BLaER1 treated with 17β-estradiol and CSF1 and Interleukin-3, amounts not matched to agents 10 nM and 100 nM (cell line): ENCODE data around the gene FUS.
A peak's percentile ranks its signal among the peaks of the same experiment; 100 is the strongest.
"Not testable (repeated sequence)": the region's sequence is repeated elsewhere in the genome, so short reads cannot be mapped to it uniquely, and the experiment has no call there.

Experiments
- H3K27ac ChIP-seq, 11 experiments: shearing (Covaris generic); formaldehyde crosslinking; 2 replicates each; pipeline ENCODE4 v1.8.1; 2022
- H3K27me3 ChIP-seq, 11 experiments: shearing (Covaris generic); formaldehyde crosslinking; 2 replicates each; pipeline ENCODE4 v1.8.1; 2022
- H3K36me3 ChIP-seq, 11 experiments: shearing (Covaris generic); formaldehyde crosslinking; 2 replicates each; pipeline ENCODE4 v1.8.1; 2022
- H3K4me1 ChIP-seq, 10 experiments: shearing (Covaris generic); formaldehyde crosslinking; 2 replicates each; pipeline ENCODE4 v1.8.1; 2022
- H3K4me2 ChIP-seq, 11 experiments: shearing (Covaris generic); formaldehyde crosslinking; 2 replicates each; pipeline ENCODE4 v1.8.1; 2022
- H3K4me3 ChIP-seq, 10 experiments: shearing (Covaris generic); formaldehyde crosslinking; 2 replicates each; pipeline ENCODE4 v1.8.1; 2022
- H3K9ac ChIP-seq, 11 experiments: shearing (Covaris generic); formaldehyde crosslinking; 2 replicates each; pipeline ENCODE4 v1.8.1; 2022
- H3K9me3 ChIP-seq, 11 experiments: shearing (Covaris generic); formaldehyde crosslinking; replicated peaks in 1 of 11; 2 replicates each; pipeline ENCODE4 v1.8.1; 2022
- H4K20me1 ChIP-seq, 11 experiments: shearing (Covaris generic); formaldehyde crosslinking; 2 replicates each; pipeline ENCODE4 v1.8.1; 2022
- Cebpa-rat ChIP-seq, 11 experiments: shearing (Covaris generic); IDR thresholded peaks; 2 replicates each; pipeline ENCODE4 v1.8.1; 2022

FUS gene

GRCh38 chr16:31134625-31135534 is 45.1 kb upstream of the FUS start:
- H4K20me1 ChIP-seq, result no peaks in the 10 kb centered on the region; a peak in 1 of 22 replicates
- peak overlapping the region in 9 of 11 experiments; percentile 12 to 60 (median 40); a peak in 12 of 22 replicates for H3K27ac ChIP-seq
- H3K27me3 ChIP-seq, result no peaks in the 10 kb centered on the region
- no peak overlapping the region for H3K4me3 ChIP-seq
- H3K36me3 ChIP-seq, result peaks cover 20 to 36% (median 28%) of the 10 kb centered on the region in 11 experiments
- peak in 2 of 11 experiments; percentile 9 to 31; a peak in 2 of 22 replicates for TF ChIP-seq Cebpa-rat (IDR thresholded peaks at IDR 0.05)
- peak overlapping the region; percentile 32 to 75 (median 58); a peak in 21 of 22 replicates for H3K4me2 ChIP-seq
- peak overlapping the region in 6 of 11 experiments; percentile 9 to 47 (median 28); a peak in 6 of 22 replicates for H3K9ac ChIP-seq
- H3K9me3 ChIP-seq, result no peaks in the 10 kb centered on the region
- H3K4me1 ChIP-seq, result peaks cover 27 to 54% (median 43%) of the 10 kb centered on the region in 10 experiments

- H3K9ac ChIP-seq, result peak within 1 kb of the TSS in 3 of 11 experiments; percentile 25 to 47 (median 44); a peak in 4 of 22 replicates
- peak within 1 kb of the TSS in 9 of 11 experiments; percentile 12 to 60 (median 40); a peak in 9 of 22 replicates for H3K27ac ChIP-seq
- H3K36me3 ChIP-seq, result peaks cover 14 to 28% (median 22%) of the 10 kb centered on the region in 11 experiments
- no peaks in the 10 kb centered on the region for H3K9me3 ChIP-seq
- no peak for TF ChIP-seq Cebpa-rat (IDR thresholded peaks at IDR 0.05)
- H4K20me1 ChIP-seq, result no peaks in the 10 kb centered on the region; a peak in 1 of 22 replicates
- H3K27me3 ChIP-seq, result no peaks in the 10 kb centered on the region
- H3K4me1 ChIP-seq, result peaks cover 31 to 54% (median 43%) of the 10 kb centered on the region in 10 experiments
- H3K4me2 ChIP-seq, result peak within 1 kb of the TSS; percentile 32 to 75 (median 58); a peak in 19 of 22 replicates
- no peak within 1 kb of the TSS for H3K4me3 ChIP-seq
Measured at GRCh38 chr16:31135535-31136286, 44.2 kb upstream of the FUS start, which contains the start of gene PRSS8. Gene PRSS8, minus strand, starts transcription at chr16:31135727. Its CDS starts 229 bp downstream, at chr16:31135498.

GRCh38 chr16:31136287-31136662 is 43.7 kb upstream of the FUS start:
- Histone ChIP-seq H3K4me3 (no peak overlapping the region), H3K27me3 (no peaks in the 10 kb centered on the region), H3K27ac (no peak overlapping the region), H3K9ac (no peak overlapping the region), H3K4me2 (no peak overlapping the region), H3K9me3 (no peaks in the 10 kb centered on the region), H4K20me1 (no peaks in the 10 kb centered on the region; a peak in 1 of 22 replicates), H3K4me1 (peaks cover 36 to 57% (median 47%) of the 10 kb centered on the region in 10 experiments), H3K36me3 (peaks cover 8 to 22% (median 17%) of the 10 kb centered on the region in 11 experiments)
- TF ChIP-seq Cebpa-rat (IDR thresholded peaks at IDR 0.05), result no peak

GRCh38 chr16:31136822-31137499 is 43.0 kb upstream of the FUS start:
- not testable (repeated sequence) for H3K9ac ChIP-seq, H3K4me2 ChIP-seq, H3K4me3 ChIP-seq, H3K27ac ChIP-seq, H3K27me3 ChIP-seq, H4K20me1 ChIP-seq, H3K9me3 ChIP-seq
- peaks cover 43 to 64% (median 54%) of the 10 kb centered on the region in 10 experiments for H3K4me1 ChIP-seq
- H3K36me3 ChIP-seq, result peaks cover 1 to 15% (median 10%) of the 10 kb centered on the region in 11 experiments; a peak in 20 of 22 replicates

GRCh38 chr16:31138621-31139578 is 41.0 kb upstream of the FUS start:
- peak overlapping the region in 1 of 11 experiments; percentile 7; a peak in 1 of 22 replicates for H3K4me2 ChIP-seq
- no peaks in the 10 kb centered on the region; a peak in 1 of 22 replicates for H4K20me1 ChIP-seq
- H3K27ac ChIP-seq, result peak overlapping the region in 1 of 11 experiments; percentile 3; a peak in 1 of 22 replicates
- no peak for TF ChIP-seq Cebpa-rat (IDR thresholded peaks at IDR 0.05)
- H3K9me3 ChIP-seq, result no peaks in the 10 kb centered on the region
- no peak overlapping the region; a peak in 1 of 22 replicates for H3K9ac ChIP-seq
- H3K4me3 ChIP-seq, result no peak overlapping the region
- H3K4me1 ChIP-seq, result peaks cover 38 to 62% (median 52%) of the 10 kb centered on the region in 10 experiments
- no peaks in the 10 kb centered on the region for H3K36me3 ChIP-seq
- H3K27me3 ChIP-seq, result no peaks in the 10 kb centered on the region

GRCh38 chr16:31141071-31141469 is 38.9 kb upstream of the FUS start:
- H3K27ac ChIP-seq, result peak overlapping the region in 10 of 11 experiments; percentile 21 to 74 (median 56); a peak in 17 of 22 replicates
- peak overlapping the region; percentile 55 to 93 (median 82) for H3K4me2 ChIP-seq
- H3K9me3 ChIP-seq, H3K36me3 ChIP-seq, H3K4me3 ChIP-seq, H4K20me1 ChIP-seq, H3K27me3 ChIP-seq: not testable (repeated sequence)
- H3K9ac ChIP-seq, result peak overlapping the region in 10 of 11 experiments; percentile 26 to 69 (median 60); a peak in 13 of 22 replicates
- H3K4me1 ChIP-seq, result peaks cover 27 to 47% (median 42%) of the 10 kb centered on the region in 10 experiments

GRCh38 chr16:31141489-31142108 is 38.3 kb upstream of the FUS start:
- H3K4me3 ChIP-seq, result peak overlapping the region in 5 of 10 experiments; percentile 17 to 45 (median 27); a peak in 8 of 20 replicates
- H3K4me1 ChIP-seq, result peaks cover 27 to 47% (median 42%) of the 10 kb centered on the region in 10 experiments
- no peaks in the 10 kb centered on the region for H3K27me3 ChIP-seq
- peak overlapping the region; percentile 21 to 74 (median 55); a peak in 18 of 22 replicates for H3K27ac ChIP-seq
- H3K9ac ChIP-seq, result peak overlapping the region; percentile 26 to 69 (median 58); a peak in 20 of 22 replicates
- no peaks in the 10 kb centered on the region for H3K9me3 ChIP-seq
- H3K36me3 ChIP-seq, result no peaks in the 10 kb centered on the region
- TF ChIP-seq Cebpa-rat (IDR thresholded peaks at IDR 0.05), result no peak
- no peaks in the 10 kb centered on the region for H4K20me1 ChIP-seq
- peak overlapping the region; percentile 55 to 93 (median 82) for H3K4me2 ChIP-seq
